Transverse colon (tissue), 3 donors: ENCODE data around the gene TRPM1.

Experiments
- CTCF ChIP-seq, 5 experiments: fragments of 200-600 bp in 3 of 5; fragments of 450-650 bp in 2 of 5; sonication (generic) in 3 of 5; IDR thresholded peaks; 1 replicate in 2 of 5; 2 replicates in 3 of 5; pipeline ENCODE4 v1.5.1; 2016 to 2017; ENCODE audit warnings: antibody characterized with exemption in 5 of 5, inconsistent platforms in 3 of 5, mild to moderate bottlenecking in 2 of 5, moderate library complexity in 1 of 5
- POLR2A ChIP-seq: fragments of 450-650 bp; IDR thresholded peaks from one replicate; pipeline ENCODE4 v1.6.1; 2016; ENCODE audit warnings: antibody characterized with exemption, mild to moderate bottlenecking, moderate library complexity

GRCh38 chr15:31017311-31017710 lies 84.2 kb downstream of the TRPM1 start:
- no peak for TF ChIP-seq CTCF (IDR thresholded peaks at IDR 0.05)
- no peak for TF ChIP-seq POLR2A
